Esophagus muscularis mucosa (tissue), 4 donors: ENCODE results near the gene ZMIZ1.

Experiments used
- EP300 ChIP-seq: sonication (generic); formaldehyde crosslinking; IDR thresholded peaks from one replicate; pipeline ENCODE4 v1.6.1; 2017; ENCODE audit warnings: antibody characterized with exemption
- POLR2A ChIP-seq: fragments of 450-650 bp; IDR thresholded peaks from one replicate; pipeline ENCODE4 v1.6.1; 2017; ENCODE audit warnings: antibody characterized with exemption, moderate library complexity, mild to moderate bottlenecking, low read depth
- POLR2AphosphoS5 ChIP-seq, 2 donors: sonication (generic); formaldehyde crosslinking; IDR thresholded peaks; one replicate each; pipeline ENCODE4 v1.6.1; 2017; ENCODE audit warnings: antibody characterized with exemption in 2 of 2
- TF ChIP-seq, protein P1 (sequence below), 3 experiments: fragments of 200-600 bp in 2 of 3; fragments of 450-650 bp in 1 of 3; sonication (generic) in 2 of 3; IDR thresholded peaks; one replicate each; pipeline ENCODE4 v1.5.1; 2017 to 2019; ENCODE audit warnings: antibody characterized with exemption in 3 of 3, mild to moderate bottlenecking in 2 of 3, moderate library complexity in 1 of 3

DNA sequence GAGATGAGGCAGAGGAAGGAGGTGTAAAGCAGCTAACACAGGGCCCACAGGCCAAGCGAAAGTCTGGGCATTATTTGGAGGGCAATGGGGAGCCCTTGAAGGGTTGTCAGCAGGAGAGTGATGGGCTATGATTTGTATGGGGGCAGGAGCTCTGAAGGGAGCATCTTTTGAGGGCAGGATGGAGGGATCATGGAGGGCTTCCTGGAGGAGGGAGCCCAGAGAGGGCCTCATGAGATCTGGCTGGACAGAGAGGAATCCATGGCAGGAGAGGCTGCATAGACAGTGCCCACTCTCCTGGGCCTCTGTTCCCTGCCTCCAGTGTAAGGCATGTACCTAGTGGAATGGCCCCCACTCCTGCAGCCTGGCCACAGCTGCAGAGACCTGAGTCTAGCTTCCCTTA is 141.9 kb downstream of the ZMIZ1 start:
- TF ChIP-seq POLR2A = no peak
- TF ChIP-seq, protein P1, sequence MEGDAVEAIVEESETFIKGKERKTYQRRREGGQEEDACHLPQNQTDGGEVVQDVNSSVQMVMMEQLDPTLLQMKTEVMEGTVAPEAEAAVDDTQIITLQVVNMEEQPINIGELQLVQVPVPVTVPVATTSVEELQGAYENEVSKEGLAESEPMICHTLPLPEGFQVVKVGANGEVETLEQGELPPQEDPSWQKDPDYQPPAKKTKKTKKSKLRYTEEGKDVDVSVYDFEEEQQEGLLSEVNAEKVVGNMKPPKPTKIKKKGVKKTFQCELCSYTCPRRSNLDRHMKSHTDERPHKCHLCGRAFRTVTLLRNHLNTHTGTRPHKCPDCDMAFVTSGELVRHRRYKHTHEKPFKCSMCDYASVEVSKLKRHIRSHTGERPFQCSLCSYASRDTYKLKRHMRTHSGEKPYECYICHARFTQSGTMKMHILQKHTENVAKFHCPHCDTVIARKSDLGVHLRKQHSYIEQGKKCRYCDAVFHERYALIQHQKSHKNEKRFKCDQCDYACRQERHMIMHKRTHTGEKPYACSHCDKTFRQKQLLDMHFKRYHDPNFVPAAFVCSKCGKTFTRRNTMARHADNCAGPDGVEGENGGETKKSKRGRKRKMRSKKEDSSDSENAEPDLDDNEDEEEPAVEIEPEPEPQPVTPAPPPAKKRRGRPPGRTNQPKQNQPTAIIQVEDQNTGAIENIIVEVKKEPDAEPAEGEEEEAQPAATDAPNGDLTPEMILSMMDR (IDR thresholded peaks at IDR 0.05) = no peak
- no peak for TF ChIP-seq POLR2AphosphoS5 (IDR thresholded peaks at IDR 0.05)
- TF ChIP-seq EP300 = no peak
